MCF 10A (cell line): ENCODE data around the gene MTG2. TPM values are rescaled to one million over a fixed set of nuclear protein-coding genes. Genes with fewer than 3 reads are reported as not detected.

ENCODE experiments used
- BruUV-seq: library from RNA; stranded (reverse); fragments of 400-500 nt; replicated peaks from 2 replicates; lab custom pipeline; 2021; lab: Mats Ljungman, UMichigan
- CTCF ChIA-PET: fragments of 300-600 bp; sonication (Branson Sonifier 250); formaldehyde crosslinking; extraction: SDS; loops from one replicate; lab custom pipeline; 2021; ENCODE audit warnings: antibody characterized with exemption, inconsistent platforms; lab: Yijun Ruan, JAX
- POLR2A ChIA-PET: fragments of 300-600, 350-650 bp; sonication (Branson Sonifier 250); formaldehyde crosslinking; extraction: SDS; loops from one replicate; lab custom pipeline; 2020; ENCODE audit warnings: antibody characterized with exemption, inconsistent platforms; lab: Yijun Ruan, JAX
- DNase-seq: peaks from one replicate; pipeline ENCODE4 v3.0.0-alpha.2; 2018; ENCODE audit not compliant: unreplicated experiment
- H3K27ac Mint-ChIP-seq: one replicate; pipeline ENCODE4 v1.8.0; 2022; ENCODE audit warnings: mild to moderate bottlenecking, low read depth, mixed read lengths; ENCODE audit not compliant: unreplicated experiment
- H3K27me3 Mint-ChIP-seq: one replicate; pipeline ENCODE4 v1.8.0; 2022; ENCODE audit warnings: mixed read lengths; ENCODE audit not compliant: insufficient read depth, unreplicated experiment
- H3K36me3 Mint-ChIP-seq: one replicate; pipeline ENCODE4 v1.8.0; 2022; ENCODE audit warnings: mild to moderate bottlenecking, moderate library complexity, mixed read lengths; ENCODE audit not compliant: insufficient read depth, unreplicated experiment
- H3K4me1 Mint-ChIP-seq: one replicate; pipeline ENCODE4 v1.8.0; 2022; ENCODE audit warnings: mixed read lengths; ENCODE audit not compliant: insufficient read depth, unreplicated experiment
- H3K4me3 Mint-ChIP-seq: one replicate; pipeline ENCODE4 v1.8.0; 2022; ENCODE audit warnings: mild to moderate bottlenecking, moderate library complexity, mixed read lengths; ENCODE audit not compliant: unreplicated experiment
- H3K9me3 Mint-ChIP-seq: one replicate; pipeline ENCODE4 v1.8.0; 2022; ENCODE audit warnings: mixed read lengths; ENCODE audit not compliant: unreplicated experiment
- CTCF ChIP-seq: fragments of 200-600 bp; IDR thresholded peaks from one replicate; pipeline ENCODE4 v1.8.0; 2022; ENCODE audit warnings: antibody characterized with exemption, mild to moderate bottlenecking; ENCODE audit not compliant: unreplicated experiment
- intact Hi-C: fragments of 100-400 bp; cut with micrococcal nuclease; formaldehyde crosslinking; loops from 2 replicates; pipeline ENCODE4 v1.14.1; 2022
- total RNA-seq: library from RNA; stranded (reverse); gene quantifications from 2 replicates; pipeline ENCODE4 v1.2.3, GENCODE V29; 2022

Gene MTG2
- total RNA-seq, 1 experiment from 2014 or later: 61.0 TPM

DNA sequence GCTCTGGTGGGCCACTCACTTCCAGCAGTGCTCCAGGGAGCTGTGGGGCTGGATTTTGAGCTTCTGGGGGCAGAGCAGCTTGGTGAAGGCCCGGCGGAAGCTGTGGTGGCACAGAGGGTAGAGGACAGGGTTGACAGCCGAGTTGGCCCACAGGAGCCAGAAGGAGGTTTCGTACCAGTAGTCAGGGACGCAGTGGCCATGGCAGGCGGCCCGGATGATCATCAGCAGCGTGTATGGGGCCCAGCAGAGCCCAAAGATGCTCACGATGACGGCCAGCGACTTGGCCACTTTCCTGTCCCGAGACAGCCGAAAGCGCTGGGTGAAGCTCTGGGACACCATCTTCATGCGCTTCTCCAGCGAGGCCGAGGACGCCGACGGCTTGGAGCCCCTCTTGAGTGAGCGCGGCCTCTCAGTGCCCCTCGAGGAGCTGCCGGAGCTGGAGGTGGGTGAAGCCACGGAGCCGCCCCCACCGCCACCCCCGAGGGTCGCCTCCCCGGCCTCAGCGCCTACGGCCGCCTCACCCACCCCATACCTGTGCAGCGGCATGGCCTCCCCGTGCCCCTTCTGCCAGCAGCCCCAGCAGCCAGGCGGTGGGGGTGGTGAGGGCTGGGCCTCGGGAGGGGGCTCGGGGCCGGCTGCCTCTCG, 33.3 kb downstream of the MTG2 start:
- Mint-ChIP-seq H3K27ac (no peak overlapping the region), H3K27me3 (peaks cover 45% of the 10 kb centered on the region), H3K36me3 (no peaks in the 10 kb centered on the region), H3K4me1 (no peaks in the 10 kb centered on the region), H3K4me3 (no peak overlapping the region), H3K9me3 (no peaks in the 10 kb centered on the region)
- POLR2A ChIA-PET: no interaction called here
- TF ChIP-seq CTCF: no peak
- BruUV-seq: no TSS peak
- CTCF ChIA-PET: no interaction called here
- intact Hi-C loops: no loop called here
- DNase-seq: no peak

DNA sequence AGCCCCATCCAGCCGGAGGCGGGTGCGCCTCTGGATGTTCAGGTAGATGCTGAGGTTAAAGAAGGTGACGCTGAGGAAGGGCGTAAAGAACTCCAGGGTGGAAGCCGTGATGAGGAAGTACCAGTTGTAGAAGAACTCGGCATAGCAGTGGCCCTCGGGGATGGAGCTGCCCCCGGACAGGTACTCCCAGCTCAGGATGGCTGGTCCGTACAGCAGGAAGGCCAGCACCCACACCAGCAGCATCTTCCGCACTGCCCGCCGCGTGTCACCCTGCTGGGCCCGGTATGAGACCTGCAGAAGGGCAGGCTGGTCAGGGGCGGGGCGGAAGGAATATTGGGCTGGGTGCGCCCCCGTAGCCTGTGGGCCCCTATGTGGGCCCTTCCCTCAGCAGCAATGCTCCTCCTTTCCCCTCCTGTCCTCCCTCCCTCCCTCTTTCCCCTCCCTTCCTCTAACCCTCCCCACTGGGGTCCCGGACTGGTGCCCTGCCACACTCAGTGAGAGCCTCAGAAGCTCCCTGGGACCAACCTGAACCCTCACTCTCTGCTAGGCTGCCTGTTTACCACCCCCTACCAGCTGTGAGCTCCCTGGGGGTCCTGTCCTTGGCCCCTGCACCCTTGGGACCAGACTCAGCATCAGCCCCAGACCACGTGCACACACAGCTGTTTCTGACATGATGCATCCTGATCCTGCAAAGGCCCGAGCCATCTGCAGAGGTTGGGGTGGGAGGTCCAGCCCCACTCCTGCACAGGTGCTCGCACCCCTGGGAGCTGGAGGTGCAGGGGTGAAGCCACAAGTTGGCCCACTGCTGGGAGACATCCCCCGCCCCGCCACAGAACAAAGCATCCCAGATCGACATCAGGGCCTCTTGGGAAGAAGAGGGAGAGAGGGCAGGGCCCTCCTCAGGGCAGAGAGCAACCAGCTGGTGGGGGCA, 34.1 kb downstream of the MTG2 start:
- Mint-ChIP-seq H3K27ac (no peak overlapping the region), H3K4me3 (no peak overlapping the region), H3K27me3 (peaks cover 51% of the 10 kb centered on the region), H3K9me3 (no peaks in the 10 kb centered on the region), H3K36me3 (no peaks in the 10 kb centered on the region), H3K4me1 (no peaks in the 10 kb centered on the region)
- POLR2A ChIA-PET: interaction anchor here (1.1 kb wide), 1 partner anchor 18 kb away, joined by 4 read pairs; no protein-coding TSS in a partner anchor
- BruUV-seq: no TSS peak
- no peak for TF ChIP-seq CTCF
- intact Hi-C loops: no loop called here
- CTCF ChIA-PET: no interaction called here
- DNase-seq: no peak

GRCh38 chr20:62217913-62218773, 35.3 kb downstream of the MTG2 start:
- ChIA-PET CTCF (interaction anchor here (0.6 to 1.3 kb wide), 3 partner anchors 20 to 239 kb away, joined by 3 to 4 read pairs (median 4); no protein-coding TSS in a partner anchor), POLR2A (interaction anchor here (0.6 to 0.7 kb wide), 2 partner anchors 30 to 303 kb away, joined by 3 to 4 read pairs; no protein-coding TSS in a partner anchor)
- Mint-ChIP-seq H3K27me3 (peaks cover 60% of the 10 kb centered on the region), H3K9me3 (no peaks in the 10 kb centered on the region), H3K27ac (no peak overlapping the region), H3K4me1 (no peaks in the 10 kb centered on the region), H3K36me3 (no peaks in the 10 kb centered on the region), H3K4me3 (no peak overlapping the region)
- BruUV-seq: no TSS peak
- intact Hi-C loops: no loop called here
- TF ChIP-seq CTCF: no peak
- no peak for DNase-seq
